GM10248 (cell line): ENCODE data around the gene TRAF2.

Source experiments
- CTCF ChIA-PET: fragments of 300-600 bp; sonication (Branson Sonifier 250); formaldehyde crosslinking; extraction: SDS; loops from one replicate; lab custom pipeline; 2021; ENCODE audit warnings: antibody characterized with exemption; lab: Yijun Ruan, JAX
- POLR2A ChIA-PET: fragments of 350-650 bp; sonication (Branson Sonifier 250); formaldehyde crosslinking; extraction: SDS; loops from one replicate; lab custom pipeline; 2020; ENCODE audit warnings: antibody characterized with exemption; lab: Yijun Ruan, JAX
- DNase-seq: peaks from one replicate; pipeline ENCODE4 v3.0.0; 2012; ENCODE audit errors: extremely low spot score
- TF ChIP-seq, protein P1 (sequence below): IDR thresholded peaks from 2 replicates; pipeline ENCODE4 v1.5.1; 2012; ENCODE audit warnings: mild to moderate bottlenecking, low read depth; ENCODE audit errors: extremely low read depth, missing control alignments, control extremely low read depth

The TRAF2 gene

GRCh38 chr9:136941231-136942111, 55.2 kb downstream of the TRAF2 start:
- TF ChIP-seq, protein P1, sequence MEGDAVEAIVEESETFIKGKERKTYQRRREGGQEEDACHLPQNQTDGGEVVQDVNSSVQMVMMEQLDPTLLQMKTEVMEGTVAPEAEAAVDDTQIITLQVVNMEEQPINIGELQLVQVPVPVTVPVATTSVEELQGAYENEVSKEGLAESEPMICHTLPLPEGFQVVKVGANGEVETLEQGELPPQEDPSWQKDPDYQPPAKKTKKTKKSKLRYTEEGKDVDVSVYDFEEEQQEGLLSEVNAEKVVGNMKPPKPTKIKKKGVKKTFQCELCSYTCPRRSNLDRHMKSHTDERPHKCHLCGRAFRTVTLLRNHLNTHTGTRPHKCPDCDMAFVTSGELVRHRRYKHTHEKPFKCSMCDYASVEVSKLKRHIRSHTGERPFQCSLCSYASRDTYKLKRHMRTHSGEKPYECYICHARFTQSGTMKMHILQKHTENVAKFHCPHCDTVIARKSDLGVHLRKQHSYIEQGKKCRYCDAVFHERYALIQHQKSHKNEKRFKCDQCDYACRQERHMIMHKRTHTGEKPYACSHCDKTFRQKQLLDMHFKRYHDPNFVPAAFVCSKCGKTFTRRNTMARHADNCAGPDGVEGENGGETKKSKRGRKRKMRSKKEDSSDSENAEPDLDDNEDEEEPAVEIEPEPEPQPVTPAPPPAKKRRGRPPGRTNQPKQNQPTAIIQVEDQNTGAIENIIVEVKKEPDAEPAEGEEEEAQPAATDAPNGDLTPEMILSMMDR, result no peak
- ChIA-PET POLR2A (no interaction called here), CTCF (no interaction called here)
- no peak for DNase-seq

- TF ChIP-seq, protein P1, result no peak
- DNase-seq, result no peak
- POLR2A ChIA-PET, result no interaction called here
- CTCF ChIA-PET, result no interaction called here
These were observed 56.0 kb downstream of the TRAF2 start for GRCh38 chr9:136942112-136942880.

DNA sequence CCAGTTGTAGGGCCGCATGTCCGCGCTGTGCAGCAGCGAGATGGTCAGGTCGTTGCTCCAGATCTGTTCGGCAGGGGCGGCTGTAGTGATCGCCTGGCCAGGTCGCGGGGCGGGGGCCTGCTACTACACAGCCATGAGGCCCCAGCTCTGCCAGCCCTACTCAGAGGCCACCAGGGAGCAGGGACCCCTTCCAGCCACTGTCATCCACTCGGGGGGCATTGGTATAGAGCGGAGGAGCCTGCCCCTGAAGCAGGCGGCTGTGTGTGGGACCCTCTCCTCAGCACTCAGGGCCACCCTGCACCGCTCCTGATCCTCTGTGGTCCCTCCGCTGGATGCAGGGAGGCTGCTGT, 56.5 kb downstream of the TRAF2 start:
- CTCF ChIA-PET, result interaction anchor here (1.3 to 1.8 kb wide), 4 partner anchors 11 to 144 kb away, joined by 4 to 8 read pairs (median 6); partner anchors contain the start of gene MAN1B1
- DNase-seq, result no peak
- POLR2A ChIA-PET, result no interaction called here
- TF ChIP-seq, protein P1, result no peak

GRCh38 chr9:136943291-136944211, 57.2 kb downstream of the TRAF2 start:
- peak; percentile 63 for DNase-seq
- TF ChIP-seq, protein P1, result no peak
- ChIA-PET CTCF (interaction anchor here (0.7 to 6.5 kb wide), 16 partner anchors 8 to 215 kb away, joined by 3 to 126 read pairs (median 4); partner anchors contain the start of genes FUT7, MAN1B1, PAXX and RABL6), POLR2A (interaction anchor here (0.5 to 0.7 kb wide), 3 partner anchors 49 to 240 kb away, joined by 3 to 4 read pairs (median 4); partner anchors contain the start of gene PAXX)

DNA sequence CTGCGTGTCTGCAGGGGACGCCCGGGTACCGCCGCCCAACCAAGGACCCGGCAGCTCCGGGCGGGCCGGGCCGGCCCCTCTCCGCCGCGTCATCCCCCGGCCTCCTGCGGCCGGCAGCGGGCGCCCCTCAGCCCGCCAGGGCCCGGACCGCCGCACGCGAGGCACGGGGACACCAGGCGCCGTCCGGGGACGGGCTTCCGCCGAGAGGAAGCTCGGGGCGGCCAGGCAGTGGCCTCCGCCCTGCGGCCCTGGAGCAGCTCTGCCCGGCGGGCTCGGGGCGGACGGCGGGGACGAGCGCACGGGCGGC, 57.8 kb downstream of the TRAF2 start:
- CTCF ChIA-PET, result interaction anchor here (0.7 to 6.5 kb wide), 16 partner anchors 9 to 216 kb away, joined by 3 to 126 read pairs (median 4); partner anchors contain the start of genes FUT7, MAN1B1, PAXX and RABL6
- DNase-seq, result peak; percentile 85
- POLR2A ChIA-PET, result interaction anchor here (0.5 to 0.7 kb wide), 4 partner anchors 48 to 241 kb away, joined by 3 to 4 read pairs (median 4); partner anchors contain the start of gene PAXX
- TF ChIP-seq, protein P1, result peak; percentile 16
